HepG2 (cell line): ENCODE measurements around the gene GNA15. TPM values are rescaled to one million over a fixed set of nuclear protein-coding genes. Genes with fewer than 3 reads are reported as not detected.

Experiments
- ADNP ChIP-seq: sonication (generic); formaldehyde crosslinking; IDR thresholded peaks from 2 replicates; pipeline ENCODE4 v1.4.0; 2020; ENCODE audit warnings: missing genetic modification reagents
- FOXP1 ChIP-seq, 2 experiments: fragments of 450-650 bp in 1 of 2; IDR thresholded peaks; 2 replicates each; pipeline ENCODE4 v1.6.1; 2017 to 2018; ENCODE audit warnings: antibody characterized with exemption in 1 of 2
- KAT7 ChIP-seq: IDR thresholded peaks from 2 replicates; pipeline ENCODE4 v1.6.1; 2018; ENCODE audit warnings: borderline replicate concordance, missing compliant biosample characterization
- KDM5A ChIP-seq: fragments of 200-600 bp; sonication (generic); IDR thresholded peaks from 2 replicates; pipeline ENCODE4 v1.7.0; 2018; ENCODE audit warnings: antibody characterized with exemption, mild to moderate bottlenecking, low read length, borderline replicate concordance
- ZHX1 ChIP-seq: sonication (generic); formaldehyde crosslinking; IDR thresholded peaks from 2 replicates; pipeline ENCODE4 v1.8.1; 2022; ENCODE audit warnings: low read depth, mild to moderate bottlenecking, missing genetic modification reagents
- ZNF646 ChIP-seq: sonication (generic); formaldehyde crosslinking; IDR thresholded peaks from 2 replicates; pipeline ENCODE4 v1.9.0; 2021; ENCODE audit warnings: mild to moderate bottlenecking, missing genetic modification reagents
- ZNF687 ChIP-seq: sonication (generic); formaldehyde crosslinking; IDR thresholded peaks from 2 replicates; pipeline ENCODE4 v1.5.1; 2020; ENCODE audit warnings: mild to moderate bottlenecking, missing genetic modification reagents, moderate library complexity
- ZNF773 ChIP-seq: sonication (generic); formaldehyde crosslinking; IDR thresholded peaks from 2 replicates; pipeline ENCODE4 v1.4.0; 2020; ENCODE audit warnings: missing genetic modification reagents, borderline replicate concordance
- polyA plus RNA-seq, 8 experiments: library from polyadenylated mRNA; depleted of rRNA in 3 of 8; stranded (reverse) in 7 of 8; unstranded in 1 of 8; fragments of >200 nt; fragmentation: Illumina TruSeq in 4 of 8; extraction: Trizol in 4 of 8; gene quantifications; 2 replicates each; pipeline versions ENCODE4 v1.2.1 to v1.2.3, GENCODE V29; 2011 to 2016; ENCODE audit warnings: low read depth in 4 of 8, missing spikeins in 1 of 8, mixed read lengths in 1 of 8; ENCODE audit not compliant: insufficient read depth in 1 of 8
- total RNA-seq, 5 experiments: library from RNA; depleted of rRNA; stranded (reverse); fragments of >200 nt; fragmentation: Illumina TruSeq; extraction: Trizol; gene quantifications; 2 replicates each; pipeline ENCODE4 v1.2.3, GENCODE V29; 2016; ENCODE audit warnings: low read depth in 1 of 5
- TF ChIP-seq, protein P1 (sequence below): sonication (generic); formaldehyde crosslinking; IDR thresholded peaks from 2 replicates; pipeline ENCODE4 v1.5.0; 2020; ENCODE audit warnings: mild to moderate bottlenecking, missing genetic modification reagents, moderate library complexity

Gene GNA15
- total and polyA plus RNA-seq, 2 of the 13 experiments (the other 11 are each of a cell fraction or from before 2014, with no cell fraction given), result not detected

DNA sequence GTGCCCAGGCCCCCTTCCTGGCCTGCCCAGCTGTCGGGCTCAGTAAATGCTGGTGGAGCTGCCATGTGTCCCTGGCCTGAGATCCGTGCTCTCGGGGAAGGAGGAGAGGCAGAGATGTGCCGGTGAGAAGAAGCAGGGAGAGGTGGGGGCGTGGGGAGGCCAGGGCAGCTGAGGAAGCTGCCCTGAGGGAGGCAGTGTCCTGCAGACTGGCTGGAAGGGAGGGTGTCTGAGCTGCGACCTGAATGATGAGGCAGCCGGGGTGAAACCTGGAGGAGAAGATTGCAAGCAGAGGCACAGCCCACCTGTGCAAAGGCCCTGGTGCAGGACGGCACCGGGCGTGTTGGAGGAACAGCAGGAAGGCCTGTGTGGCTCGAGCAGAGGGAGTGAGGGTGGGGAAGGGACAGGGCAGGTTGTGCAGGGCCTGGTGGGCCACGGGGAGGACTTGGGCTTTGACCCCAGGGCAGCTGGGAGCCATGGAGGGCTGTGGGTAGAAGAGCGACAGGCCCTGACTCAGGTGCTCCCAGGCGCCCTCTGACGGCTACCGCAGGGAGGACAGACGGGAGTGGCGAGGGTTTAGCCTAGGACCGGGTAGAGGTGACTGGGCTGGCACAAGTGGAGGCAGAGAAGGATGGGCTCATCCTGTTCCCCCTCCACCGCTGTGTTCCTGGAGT is 74.6 kb downstream of the GNA15 start (continued):
- TF ChIP-seq ZNF646 (CRISPR knock-in tag) (no peak), KAT7 (no peak), FOXP1 (IDR thresholded peaks at IDR 0.05) (no peak), FOXP1 (CRISPR knock-in tag; IDR thresholded peaks at IDR 0.05) (no peak), ADNP (CRISPR knock-in tag) (peak; percentile 93), ZHX1 (CRISPR knock-in tag) (no peak), ZNF687 (CRISPR knock-in tag) (peak; percentile 46; the same call in 1 of the 2 replicates), ZNF773 (no peak), KDM5A (no peak)
- TF ChIP-seq, protein P1, sequence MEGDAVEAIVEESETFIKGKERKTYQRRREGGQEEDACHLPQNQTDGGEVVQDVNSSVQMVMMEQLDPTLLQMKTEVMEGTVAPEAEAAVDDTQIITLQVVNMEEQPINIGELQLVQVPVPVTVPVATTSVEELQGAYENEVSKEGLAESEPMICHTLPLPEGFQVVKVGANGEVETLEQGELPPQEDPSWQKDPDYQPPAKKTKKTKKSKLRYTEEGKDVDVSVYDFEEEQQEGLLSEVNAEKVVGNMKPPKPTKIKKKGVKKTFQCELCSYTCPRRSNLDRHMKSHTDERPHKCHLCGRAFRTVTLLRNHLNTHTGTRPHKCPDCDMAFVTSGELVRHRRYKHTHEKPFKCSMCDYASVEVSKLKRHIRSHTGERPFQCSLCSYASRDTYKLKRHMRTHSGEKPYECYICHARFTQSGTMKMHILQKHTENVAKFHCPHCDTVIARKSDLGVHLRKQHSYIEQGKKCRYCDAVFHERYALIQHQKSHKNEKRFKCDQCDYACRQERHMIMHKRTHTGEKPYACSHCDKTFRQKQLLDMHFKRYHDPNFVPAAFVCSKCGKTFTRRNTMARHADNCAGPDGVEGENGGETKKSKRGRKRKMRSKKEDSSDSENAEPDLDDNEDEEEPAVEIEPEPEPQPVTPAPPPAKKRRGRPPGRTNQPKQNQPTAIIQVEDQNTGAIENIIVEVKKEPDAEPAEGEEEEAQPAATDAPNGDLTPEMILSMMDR (CRISPR knock-in tag), result peak; percentile 74
